PC-9 (cell line): ENCODE data around the gene SHC1. TPM values are rescaled to one million over a fixed set of nuclear protein-coding genes. Genes with fewer than 3 reads are reported as not detected.

Source experiments
- BruUV-seq: library from RNA; stranded (reverse); fragments of 400-500 nt; replicated peaks from 2 replicates; lab custom pipeline; 2021; lab: Mats Ljungman, UMichigan
- CTCF ChIA-PET: fragments of 300-600 bp; sonication (Branson Sonifier 250); formaldehyde crosslinking; loops from one replicate; lab custom pipeline; 2022; ENCODE audit warnings: antibody characterized with exemption; lab: Charles Lee
- POLR2A ChIA-PET: fragments of 300-600 bp; sonication (Branson Sonifier 250); formaldehyde crosslinking; loops from one replicate; lab custom pipeline; 2022; ENCODE audit warnings: antibody characterized with exemption; ENCODE audit not compliant: unreplicated experiment; lab: Charles Lee
- DNase-seq, 2 experiments: peaks; one replicate each; pipeline versions ENCODE4 v3.0.0 to v3.0.0-alpha.2; 2015 to 2022; ENCODE audit warnings: mixed read lengths in 1 of 2
- H2AFZ ChIP-seq: fragments of 200-600 bp; sonication (generic); 2 replicates; pipeline ENCODE4 v1.8.1; 2017; ENCODE audit warnings: antibody characterized with exemption
- H3F3A ChIP-seq: fragments of 200-600 bp; sonication (generic); 2 replicates; pipeline ENCODE4 v1.8.1; 2017; ENCODE audit warnings: antibody characterized with exemption, mild to moderate bottlenecking, low read depth; ENCODE audit not compliant: insufficient read depth
- H3K27ac ChIP-seq: fragments of 200-600 bp; sonication (generic); 2 replicates; pipeline ENCODE4 v1.6.1; 2016; ENCODE audit warnings: mixed run types
- H3K27me3 ChIP-seq: fragments of 200-600 bp; sonication (generic); 2 replicates; pipeline ENCODE4 v1.6.1; 2016; ENCODE audit warnings: low read depth, mixed run types; ENCODE audit not compliant: insufficient read depth
- H3K36me3 ChIP-seq: fragments of 200-600 bp; sonication (generic); 2 replicates; pipeline ENCODE4 v1.6.1; 2016; ENCODE audit warnings: low read depth, mixed run types
- H3K4me1 ChIP-seq: fragments of 200-600 bp; sonication (generic); replicated peaks from 2 replicates; pipeline ENCODE4 v1.6.1; 2016; ENCODE audit warnings: mixed run types; ENCODE audit not compliant: insufficient read depth
- H3K4me2 ChIP-seq: fragments of 200-600 bp; sonication (generic); 2 replicates; pipeline ENCODE4 v1.6.1; 2017; ENCODE audit warnings: mixed run types
- H3K4me3 ChIP-seq: fragments of 200-600 bp; sonication (generic); 2 replicates; pipeline ENCODE4 v1.6.1; 2016; ENCODE audit warnings: mixed run types
- H3K79me2 ChIP-seq: fragments of 200-600 bp; sonication (generic); 2 replicates; pipeline ENCODE4 v1.6.1; 2017; ENCODE audit warnings: low read depth, mixed run types
- H3K9me2 ChIP-seq: fragments of 200-600 bp; sonication (generic); 2 replicates; pipeline ENCODE4 v1.8.1; 2017; ENCODE audit warnings: mild to moderate bottlenecking; ENCODE audit not compliant: insufficient read depth
- H3K9me3 ChIP-seq: fragments of 200-600 bp; sonication (generic); 2 replicates; pipeline ENCODE4 v1.8.1; 2016; ENCODE audit warnings: low read depth; ENCODE audit not compliant: insufficient read depth
- H4K20me1 ChIP-seq: fragments of 200-600 bp; sonication (generic); 2 replicates; pipeline ENCODE4 v1.8.1; 2017; ENCODE audit not compliant: insufficient read depth
- EZH2 ChIP-seq: fragments of 200-600 bp; sonication (generic); IDR thresholded peaks from 2 replicates; pipeline ENCODE4 v1.8.0; 2017; ENCODE audit warnings: antibody characterized with exemption, low read depth
- intact Hi-C: fragments of 100-400 bp; cut with micrococcal nuclease; formaldehyde crosslinking; loops from one replicate; pipeline ENCODE4 v1.10.0; 2022; ENCODE audit not compliant: unreplicated experiment
- total RNA-seq: library from RNA; stranded (reverse); gene quantifications from 2 replicates; pipeline ENCODE4 v1.2.3, GENCODE V29; 2021
- TF ChIP-seq, protein P1 (sequence below): fragments of 200-600 bp; sonication (generic); conservative IDR thresholded peaks from 2 replicates; pipeline ENCODE4 v1.6.1; 2017; ENCODE audit warnings: mixed run types, antibody characterized with exemption, mild to moderate bottlenecking, moderate library complexity

Gene SHC1
- total RNA-seq, 1 experiment from 2014 or later: 210 TPM

DNA sequence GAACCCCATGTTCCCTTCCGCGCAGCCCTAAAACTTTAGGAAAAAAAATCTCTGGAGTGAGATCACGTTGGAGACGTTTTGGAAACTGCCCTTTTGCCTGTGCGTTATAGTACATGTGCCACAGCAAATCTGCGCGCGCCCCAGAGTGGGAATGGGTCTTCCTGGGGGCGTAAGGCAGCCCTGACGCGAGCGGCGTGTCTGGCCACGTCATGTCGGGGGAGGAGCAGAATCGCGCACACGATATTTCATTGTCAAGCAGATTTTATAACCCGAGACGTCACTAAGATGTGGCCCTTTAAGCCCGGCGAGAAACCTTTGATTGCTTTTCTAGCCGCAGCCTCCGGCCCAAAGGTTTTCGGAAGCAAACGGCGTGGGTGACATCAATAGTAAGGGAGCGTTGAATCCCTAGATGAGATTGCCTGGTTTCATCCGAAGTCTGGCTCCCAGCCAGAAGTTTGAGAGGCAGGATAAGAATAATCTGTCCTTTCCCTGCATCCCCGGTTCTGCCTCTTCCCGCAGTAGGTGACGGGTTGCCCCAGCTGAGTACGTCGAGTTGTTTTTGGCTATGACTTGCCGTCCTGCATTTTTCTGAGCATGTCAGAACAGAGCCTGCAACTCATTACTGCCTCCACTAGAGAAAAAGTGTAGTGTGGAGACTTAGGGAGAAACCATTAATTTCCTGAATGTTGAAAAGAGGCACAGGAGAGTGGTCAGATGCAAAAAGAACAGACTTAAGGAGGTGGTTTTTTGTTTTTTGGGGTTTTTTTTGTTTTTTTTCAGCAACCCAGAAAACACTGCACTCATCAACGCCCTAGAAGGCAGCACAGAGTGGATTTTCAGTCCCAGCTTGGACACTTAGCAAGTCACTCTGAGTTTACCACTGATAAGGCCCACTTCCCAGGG is 33.2 kb downstream of the SHC1 start:
- Histone ChIP-seq H3K36me3 (no peaks in the 10 kb centered on the region), H3K27ac (peak overlapping the region; percentile 93), H3K9me3 (no peaks in the 10 kb centered on the region), H3F3A (peaks cover 26% of the 10 kb centered on the region; the same call in 1 of the 2 replicates), H2AFZ (peak overlapping the region; percentile 95), H3K4me1 (peaks cover 50% of the 10 kb centered on the region), H3K4me2 (peak overlapping the region; percentile 82), H3K4me3 (peak overlapping the region; percentile 62), H4K20me1 (no peaks in the 10 kb centered on the region), H3K27me3 (no peaks in the 10 kb centered on the region), H3K9me2 (no peaks in the 10 kb centered on the region), H3K79me2 (peaks cover 5% of the 10 kb centered on the region; the same call in 1 of the 2 replicates)
- BruUV-seq: TSS peak; percentile 98
- TF ChIP-seq EZH2: no peak
- TF ChIP-seq, protein P1, sequence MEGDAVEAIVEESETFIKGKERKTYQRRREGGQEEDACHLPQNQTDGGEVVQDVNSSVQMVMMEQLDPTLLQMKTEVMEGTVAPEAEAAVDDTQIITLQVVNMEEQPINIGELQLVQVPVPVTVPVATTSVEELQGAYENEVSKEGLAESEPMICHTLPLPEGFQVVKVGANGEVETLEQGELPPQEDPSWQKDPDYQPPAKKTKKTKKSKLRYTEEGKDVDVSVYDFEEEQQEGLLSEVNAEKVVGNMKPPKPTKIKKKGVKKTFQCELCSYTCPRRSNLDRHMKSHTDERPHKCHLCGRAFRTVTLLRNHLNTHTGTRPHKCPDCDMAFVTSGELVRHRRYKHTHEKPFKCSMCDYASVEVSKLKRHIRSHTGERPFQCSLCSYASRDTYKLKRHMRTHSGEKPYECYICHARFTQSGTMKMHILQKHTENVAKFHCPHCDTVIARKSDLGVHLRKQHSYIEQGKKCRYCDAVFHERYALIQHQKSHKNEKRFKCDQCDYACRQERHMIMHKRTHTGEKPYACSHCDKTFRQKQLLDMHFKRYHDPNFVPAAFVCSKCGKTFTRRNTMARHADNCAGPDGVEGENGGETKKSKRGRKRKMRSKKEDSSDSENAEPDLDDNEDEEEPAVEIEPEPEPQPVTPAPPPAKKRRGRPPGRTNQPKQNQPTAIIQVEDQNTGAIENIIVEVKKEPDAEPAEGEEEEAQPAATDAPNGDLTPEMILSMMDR: peak; percentile 26; the same call in 1 of the 2 replicates
- ChIA-PET CTCF (no interaction called here), POLR2A (interaction anchor here (0.6 to 0.7 kb wide), 3 partner anchors 19 to 147 kb away, joined by 4 to 7 read pairs (median 5); partner anchors contain the start of gene SHC1)
- intact Hi-C loops: loop anchor here (1.0 to 5.0 kb wide), 5 partner anchors 35 to 379 kb away; partner anchors contain the start of gene UBE2Q1
- DNase-seq: peak; percentile 87

DNA sequence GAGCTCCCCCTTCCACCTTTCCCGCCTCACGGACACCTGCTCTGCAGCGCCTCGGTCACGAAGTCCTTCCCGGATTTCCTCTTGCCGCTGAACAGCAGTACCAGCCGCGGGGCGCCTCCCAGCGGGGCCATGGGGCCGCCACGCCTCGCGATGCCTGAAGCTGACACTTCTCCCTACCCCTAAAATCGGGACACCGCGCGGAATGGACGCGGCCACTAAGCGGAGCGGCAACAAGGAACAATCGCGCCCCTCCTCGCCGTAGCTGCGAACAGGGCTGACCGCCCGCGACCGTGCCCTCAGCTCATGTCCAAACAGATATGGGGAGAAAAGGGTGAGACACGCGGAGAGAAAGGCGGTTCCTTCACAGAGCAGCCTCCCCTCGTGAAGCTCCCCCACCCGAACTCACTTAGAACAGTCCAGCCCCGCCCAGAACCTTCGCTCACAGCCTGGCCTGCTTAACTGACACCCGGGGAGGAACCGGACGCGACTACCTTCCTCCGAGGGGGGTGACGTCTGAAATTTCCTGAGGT is 33.9 kb downstream of the SHC1 start, which contains the start of gene PMVK:
TSS of gene PMVK (minus strand) at position 165 of the 530 bp plus-strand sequence. CDS start at position 131, 34 bp downstream.
- Histone ChIP-seq H2AFZ (peak within 1 kb of the TSS; percentile 95), H3F3A (peaks cover 32% of the 10 kb centered on the region; the same call in 1 of the 2 replicates), H3K4me1 (peaks cover 50% of the 10 kb centered on the region), H3K9me3 (no peaks in the 10 kb centered on the region), H3K4me2 (peak within 1 kb of the TSS; percentile 82), H3K27ac (peak within 1 kb of the TSS; percentile 93), H3K9me2 (no peaks in the 10 kb centered on the region), H4K20me1 (no peaks in the 10 kb centered on the region), H3K79me2 (peaks cover 5% of the 10 kb centered on the region; the same call in 1 of the 2 replicates), H3K4me3 (peak within 1 kb of the TSS; percentile 62), H3K27me3 (no peaks in the 10 kb centered on the region), H3K36me3 (no peaks in the 10 kb centered on the region)
- TF ChIP-seq EZH2: no peak
- TF ChIP-seq, protein P1: peak; percentile 42; the same call in 1 of the 2 replicates
- ChIA-PET CTCF (no interaction called here), POLR2A (interaction anchor here (0.6 to 0.7 kb wide), 8 partner anchors 34 to 1014 kb away, joined by 3 to 26 read pairs (median 6); partner anchors contain the start of gene SHC1)
- no TSS peak for BruUV-seq
- intact Hi-C loops: loop anchor here (1.0 to 5.0 kb wide), 5 partner anchors 36 to 378 kb away; partner anchors contain the start of gene UBE2Q1
- DNase-seq: peak; percentile 87 to 95
